ENCODE results near the gene SIRT5.

Gene SIRT5

GRCh38 chr6:13590574-13591153, 16.3 kb downstream of the SIRT5 start:
- no peak for DNase-seq

GRCh38 chr6:13591205-13591921, 17.0 kb downstream of the SIRT5 start:
- no peak for DNase-seq

- no peak for DNase-seq
Measured at GRCh38 chr6:13593103-13593502, 18.7 kb downstream of the SIRT5 start.

GRCh38 chr6:13593720-13594119, 19.3 kb downstream of the SIRT5 start:
- DNase-seq, result no peak

GRCh38 chr6:13597073-13597472, 22.7 kb downstream of the SIRT5 start:
- no peak for DNase-seq

- DNase-seq, result no peak
Measured at GRCh38 chr6:13600036-13600435, 25.6 kb downstream of the SIRT5 start.

- DNase-seq, result no peak
Measured at GRCh38 chr6:13604135-13604534, 29.7 kb downstream of the SIRT5 start.

- no peak for DNase-seq
Measured at GRCh38 chr6:13604546-13605416, 30.4 kb downstream of the SIRT5 start.

GRCh38 chr6:13605634-13606033, 31.2 kb downstream of the SIRT5 start:
- no peak for DNase-seq

- no peak for DNase-seq
Measured at GRCh38 chr6:13611715-13612114, 37.3 kb downstream of the SIRT5 start.

GRCh38 chr6:13613029-13613594, 38.7 kb downstream of the SIRT5 start:
- no peak for DNase-seq

GRCh38 chr6:13614126-13614925, 39.9 kb downstream of the SIRT5 start:
- DNase-seq, result peak; percentile 29

- DNase-seq, result peak; percentile 96
Measured at GRCh38 chr6:13614926-13615791, 40.8 kb downstream of the SIRT5 start, which contains the start of gene NOL7. TSS of gene NOL7 (plus strand) at chr6:13615335. CDS start at chr6:13615359, 24 bp downstream.

- no peak for DNase-seq
Measured at GRCh38 chr6:13615792-13616120, 41.4 kb downstream of the SIRT5 start.

- no peak for DNase-seq
Measured at GRCh38 chr6:13617066-13617465, 42.7 kb downstream of the SIRT5 start.

GRCh38 chr6:13624871-13625288, 50.5 kb downstream of the SIRT5 start:
- peak; percentile 43 for DNase-seq

GRCh38 chr6:13629459-13630116, 55.2 kb downstream of the SIRT5 start:
- DNase-seq, result no peak

GRCh38 chr6:13630499-13630898, 56.1 kb downstream of the SIRT5 start:
- DNase-seq, result no peak

- DNase-seq, result no peak
Measured at GRCh38 chr6:13633343-13633742, 58.9 kb downstream of the SIRT5 start.

- no peak for DNase-seq
Measured at GRCh38 chr6:13635948-13636658, 61.7 kb downstream of the SIRT5 start.
